ENCODE results near the gene LLGL2. TPM values are rescaled to one million over a fixed set of nuclear protein-coding genes. Genes with fewer than 3 reads are reported as not detected.

Gene LLGL2, protein sequence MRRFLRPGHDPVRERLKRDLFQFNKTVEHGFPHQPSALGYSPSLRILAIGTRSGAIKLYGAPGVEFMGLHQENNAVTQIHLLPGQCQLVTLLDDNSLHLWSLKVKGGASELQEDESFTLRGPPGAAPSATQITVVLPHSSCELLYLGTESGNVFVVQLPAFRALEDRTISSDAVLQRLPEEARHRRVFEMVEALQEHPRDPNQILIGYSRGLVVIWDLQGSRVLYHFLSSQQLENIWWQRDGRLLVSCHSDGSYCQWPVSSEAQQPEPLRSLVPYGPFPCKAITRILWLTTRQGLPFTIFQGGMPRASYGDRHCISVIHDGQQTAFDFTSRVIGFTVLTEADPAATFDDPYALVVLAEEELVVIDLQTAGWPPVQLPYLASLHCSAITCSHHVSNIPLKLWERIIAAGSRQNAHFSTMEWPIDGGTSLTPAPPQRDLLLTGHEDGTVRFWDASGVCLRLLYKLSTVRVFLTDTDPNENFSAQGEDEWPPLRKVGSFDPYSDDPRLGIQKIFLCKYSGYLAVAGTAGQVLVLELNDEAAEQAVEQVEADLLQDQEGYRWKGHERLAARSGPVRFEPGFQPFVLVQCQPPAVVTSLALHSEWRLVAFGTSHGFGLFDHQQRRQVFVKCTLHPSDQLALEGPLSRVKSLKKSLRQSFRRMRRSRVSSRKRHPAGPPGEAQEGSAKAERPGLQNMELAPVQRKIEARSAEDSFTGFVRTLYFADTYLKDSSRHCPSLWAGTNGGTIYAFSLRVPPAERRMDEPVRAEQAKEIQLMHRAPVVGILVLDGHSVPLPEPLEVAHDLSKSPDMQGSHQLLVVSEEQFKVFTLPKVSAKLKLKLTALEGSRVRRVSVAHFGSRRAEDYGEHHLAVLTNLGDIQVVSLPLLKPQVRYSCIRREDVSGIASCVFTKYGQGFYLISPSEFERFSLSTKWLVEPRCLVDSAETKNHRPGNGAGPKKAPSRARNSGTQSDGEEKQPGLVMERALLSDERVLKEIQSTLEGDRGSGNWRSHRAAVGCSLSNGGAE
- total RNA-seq (2021) (138 and 156 TPM in 2 replicates), Bru-seq, nascent RNA (percentile 68 among the genes with signal in this experiment), BruChase-seq, experiment 1, labeled RNA remaining after a 2-hour chase (percentile 74 among the genes with signal in this experiment), BruChase-seq, experiment 2, labeled RNA remaining after a 6-hour chase (percentile 85 among the genes with signal in this experiment)
- long read RNA-seq, transcript LLGL2-201 (25 exons, 3,480 nt) = minor isoform, 17 of 211 reads
- long read RNA-seq, transcript LLGL2-203 (26 exons, 3,509 nt) = minor isoform, 34 of 211 reads
- long read RNA-seq, transcript LLGL2-202 (10 exons, 1,374 nt) = major isoform, 36 of 211 reads
- long read RNA-seq, partial matches to known transcripts = 48 of 211 reads
- long read RNA-seq, other reads (novel, unspliced or antisense) = 76 of 211 reads

DNA sequence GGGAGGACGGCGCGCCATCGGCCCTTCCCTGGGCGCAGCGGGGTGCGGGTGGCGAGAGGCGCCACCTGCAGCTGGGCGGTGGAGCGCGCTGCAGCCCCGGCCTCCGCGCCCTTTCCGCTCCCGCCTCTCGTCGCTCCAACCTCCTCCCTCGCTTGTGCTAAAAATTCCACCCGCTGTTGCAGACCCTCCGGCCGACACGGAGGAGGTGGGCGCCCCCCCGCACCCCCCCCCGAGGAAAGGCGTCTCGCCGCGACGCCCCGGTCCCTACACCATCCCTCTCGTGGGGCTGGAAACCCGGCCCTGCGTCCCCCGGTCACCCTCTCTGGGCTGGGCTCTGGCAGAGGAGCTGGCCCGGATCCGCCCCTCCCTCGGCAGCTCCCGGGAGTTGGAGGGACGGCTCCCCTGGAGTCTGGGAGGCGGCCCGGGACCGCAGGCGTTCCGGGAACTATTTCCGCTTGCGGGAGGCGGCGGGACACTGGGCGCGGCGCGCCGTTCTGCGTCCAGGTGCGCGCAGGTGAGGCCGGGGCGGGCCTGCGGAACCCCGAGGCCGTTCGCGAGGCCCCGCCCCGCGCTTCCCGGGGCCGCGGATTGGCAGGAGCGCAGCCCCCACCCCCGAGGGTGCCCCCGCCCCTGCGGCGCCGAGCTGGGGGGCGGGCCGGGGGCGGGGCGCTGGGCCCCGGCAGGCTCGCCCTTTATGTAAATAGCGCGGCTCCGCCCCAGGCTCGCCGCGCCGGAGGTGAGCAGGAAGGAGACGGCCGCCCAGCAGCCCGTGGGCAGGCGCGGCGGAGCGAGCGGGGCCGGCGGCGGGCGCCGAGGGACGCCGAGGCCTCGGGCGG is at the start of gene LLGL2:
TSS of gene LLGL2 (plus strand) at position 728 of the 836 bp plus-strand sequence. CDS start 17,730 bp downstream, outside the sequence.
- Histone ChIP-seq H3K36me3 (ENCODE audit: low read depth) (no peaks in the 10 kb centered on the region), H4K20me1 (ENCODE audit: insufficient read depth) (no peaks in the 10 kb centered on the region; the same call in 1 of the 2 replicates), H3K27me3 (ENCODE audit: insufficient read depth, low read depth) (no peaks in the 10 kb centered on the region), H3K4me2 (peak within 1 kb of the TSS; percentile 99), H3K9me2 (ENCODE audit: insufficient read depth) (no peaks in the 10 kb centered on the region), H3K4me3 (peak within 1 kb of the TSS; percentile 100), H3K27ac (peak within 1 kb of the TSS; percentile 55), H3K9me3 (ENCODE audit: insufficient read depth, low read depth) (no peaks in the 10 kb centered on the region), H3F3A (ENCODE audit: insufficient read depth, low read depth) (peaks cover 21% of the 10 kb centered on the region; the same call in 1 of the 2 replicates), H3K4me1 (replicated peaks; ENCODE audit: insufficient read depth) (peaks cover 21% of the 10 kb centered on the region), H2AFZ (peak within 1 kb of the TSS; percentile 99), H3K79me2 (ENCODE audit: low read depth) (peaks cover 36% of the 10 kb centered on the region)
- TSS peak; percentile 48 for BruUV-seq (replicated peaks)
- TF ChIP-seq, protein P1, sequence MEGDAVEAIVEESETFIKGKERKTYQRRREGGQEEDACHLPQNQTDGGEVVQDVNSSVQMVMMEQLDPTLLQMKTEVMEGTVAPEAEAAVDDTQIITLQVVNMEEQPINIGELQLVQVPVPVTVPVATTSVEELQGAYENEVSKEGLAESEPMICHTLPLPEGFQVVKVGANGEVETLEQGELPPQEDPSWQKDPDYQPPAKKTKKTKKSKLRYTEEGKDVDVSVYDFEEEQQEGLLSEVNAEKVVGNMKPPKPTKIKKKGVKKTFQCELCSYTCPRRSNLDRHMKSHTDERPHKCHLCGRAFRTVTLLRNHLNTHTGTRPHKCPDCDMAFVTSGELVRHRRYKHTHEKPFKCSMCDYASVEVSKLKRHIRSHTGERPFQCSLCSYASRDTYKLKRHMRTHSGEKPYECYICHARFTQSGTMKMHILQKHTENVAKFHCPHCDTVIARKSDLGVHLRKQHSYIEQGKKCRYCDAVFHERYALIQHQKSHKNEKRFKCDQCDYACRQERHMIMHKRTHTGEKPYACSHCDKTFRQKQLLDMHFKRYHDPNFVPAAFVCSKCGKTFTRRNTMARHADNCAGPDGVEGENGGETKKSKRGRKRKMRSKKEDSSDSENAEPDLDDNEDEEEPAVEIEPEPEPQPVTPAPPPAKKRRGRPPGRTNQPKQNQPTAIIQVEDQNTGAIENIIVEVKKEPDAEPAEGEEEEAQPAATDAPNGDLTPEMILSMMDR (conservative IDR thresholded peaks at IDR 0.05) = peak; percentile 60
- no peak for TF ChIP-seq EZH2 (IDR thresholded peaks at IDR 0.05; ENCODE audit: low read depth)
- ChIA-PET POLR2A (ENCODE audit: unreplicated experiment) (interaction anchor here (0.5 to 2.5 kb wide), 13 partner anchors 9 to 837 kb away, joined by 3 to 35 read pairs (median 4); partner anchors contain the start of genes MIF4GD and TSEN54), CTCF (interaction anchor here (0.5 to 2.3 kb wide), 9 partner anchors 9 to 1211 kb away, joined by 3 to 15 read pairs (median 5); partner anchors contain the start of genes SLC25A19 and TSEN54)
- intact Hi-C loops (cut with micrococcal nuclease; ENCODE audit: unreplicated experiment) = loop anchor here (2.0 kb wide), 1 partner anchor 64 kb away; no protein-coding TSS in a partner anchor
- DNase-seq = peak; percentile 77 to 95

DNA sequence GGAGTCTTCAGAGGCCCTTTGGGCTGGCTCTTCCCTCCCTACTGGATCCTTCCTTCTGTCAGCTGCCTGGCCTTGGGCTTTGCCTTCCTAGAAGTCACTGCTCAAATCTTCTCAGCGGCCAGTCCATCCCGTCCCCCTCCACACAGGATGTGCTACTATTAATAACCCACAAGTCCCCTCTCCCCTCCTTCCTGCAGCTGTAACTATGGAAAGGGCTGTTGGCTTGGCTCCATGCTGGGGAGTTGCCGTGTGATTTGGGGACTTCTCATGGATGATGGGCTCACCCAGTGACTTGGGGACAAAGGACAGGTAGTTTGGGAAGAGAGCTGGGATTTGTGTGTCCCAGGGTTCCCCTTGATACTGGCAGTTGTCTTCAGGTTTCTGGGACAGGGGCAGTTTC is 49.6 kb upstream of the LLGL2 start:
- H3K4me1 ChIP-seq (replicated peaks; ENCODE audit: insufficient read depth) = no peaks in the 10 kb centered on the region
- no peaks in the 10 kb centered on the region for H3K79me2 ChIP-seq (ENCODE audit: low read depth)
- CTCF ChIA-PET = interaction anchor here (0.6 kb wide), 1 partner anchor 213 kb away, joined by 3 read pairs; no protein-coding TSS in a partner anchor
- no peak overlapping the region for H3K4me3 ChIP-seq
- H4K20me1 ChIP-seq (ENCODE audit: insufficient read depth) = no peaks in the 10 kb centered on the region
- no peaks in the 10 kb centered on the region for H3K9me3 ChIP-seq (ENCODE audit: insufficient read depth, low read depth)
- no peak overlapping the region for H3K4me2 ChIP-seq
- H3K27ac ChIP-seq = no peak overlapping the region
- H2AFZ ChIP-seq = no peak overlapping the region
- H3K36me3 ChIP-seq (ENCODE audit: low read depth) = peaks cover 7% of the 10 kb centered on the region
- POLR2A ChIA-PET (ENCODE audit: unreplicated experiment) = no interaction called here
- H3K27me3 ChIP-seq (ENCODE audit: insufficient read depth, low read depth) = no peaks in the 10 kb centered on the region
- H3K9me2 ChIP-seq (ENCODE audit: insufficient read depth) = no peaks in the 10 kb centered on the region
- no TSS peak for BruUV-seq (replicated peaks)
- intact Hi-C loops (cut with micrococcal nuclease; ENCODE audit: unreplicated experiment) = no loop called here
- no peak for TF ChIP-seq EZH2 (IDR thresholded peaks at IDR 0.05; ENCODE audit: low read depth)
- TF ChIP-seq, protein P1 (conservative IDR thresholded peaks at IDR 0.05) = no peak
- H3F3A ChIP-seq (ENCODE audit: insufficient read depth, low read depth) = no peaks in the 10 kb centered on the region
- no peak for DNase-seq

All from PC-9 (cell line).